ENCODE data around the gene SHLD1. TPM values are rescaled to one million over a fixed set of nuclear protein-coding genes. Genes with fewer than 3 reads are reported as not detected.

SHLD1 gene
- polyA plus RNA-seq, 1 experiment, result 4.1 TPM

GRCh38 chr20:5864873-5865587 lies 114.8 kb downstream of the SHLD1 start:
- ChIA-PET CTCF (no interaction called here), POLR2A (no interaction called here)
- H3K9me3 ChIP-seq (ENCODE audit: control insufficient read depth, insufficient read depth, low read length), result no peaks in the 10 kb centered on the region
- no peaks in the 10 kb centered on the region for H3K27me3 ChIP-seq (ENCODE audit: control insufficient read depth, insufficient read depth, low read length)
- TF ChIP-seq CTCF (IDR thresholded peaks at IDR 0.05; ENCODE audit: low read depth, low read length), result no peak
- no peak for DNase-seq (ENCODE audit: low read depth, low spot score)
- no peak overlapping the region for H3K27ac ChIP-seq (ENCODE audit: low read depth, low read length)
- H3K4me3 ChIP-seq (ENCODE audit: low read depth, low read length), result no peak overlapping the region

GRCh38 chr20:5865604-5866003 lies 115.4 kb downstream of the SHLD1 start:
- DNase-seq (ENCODE audit: low read depth, low spot score), result no peak
- ChIA-PET POLR2A (no interaction called here), CTCF (no interaction called here)
- TF ChIP-seq CTCF (IDR thresholded peaks at IDR 0.05; ENCODE audit: low read depth, low read length), result no peak
- no peak overlapping the region for H3K27ac ChIP-seq (ENCODE audit: low read depth, low read length)
- H3K9me3 ChIP-seq (ENCODE audit: control insufficient read depth, insufficient read depth, low read length), result no peaks in the 10 kb centered on the region
- no peaks in the 10 kb centered on the region for H3K27me3 ChIP-seq (ENCODE audit: control insufficient read depth, insufficient read depth, low read length)
- H3K4me3 ChIP-seq (ENCODE audit: low read depth, low read length), result no peak overlapping the region

DNA sequence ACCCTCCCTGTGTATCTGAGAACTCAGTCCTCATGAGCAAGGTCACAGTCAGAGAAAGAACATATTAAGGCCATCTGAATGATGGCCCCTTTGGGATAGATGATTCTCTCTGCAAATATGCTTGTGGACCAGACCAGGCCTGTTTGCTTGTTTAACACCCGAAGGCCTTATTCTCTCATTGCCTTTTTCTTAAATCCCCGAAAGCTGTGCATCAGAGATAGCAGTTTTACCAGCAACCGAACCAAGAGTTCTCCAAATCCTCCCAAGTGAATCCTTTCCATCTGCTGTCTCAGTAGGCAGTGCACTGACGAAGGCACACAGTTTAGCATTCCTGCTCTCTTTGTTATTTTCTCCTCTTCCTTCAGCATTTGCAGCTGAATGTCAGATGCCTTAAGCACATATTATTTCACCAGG lies 120.4 kb downstream of the SHLD1 start:
- ChIA-PET CTCF (interaction anchor here (0.6 kb wide), 1 partner anchor 339 kb away, joined by 4 read pairs; no protein-coding TSS in a partner anchor), POLR2A (no interaction called here)
- no peak for DNase-seq (ENCODE audit: low read depth, low spot score)
- Histone ChIP-seq H3K4me3 (ENCODE audit: low read depth, low read length) (no peak overlapping the region), H3K27me3 (ENCODE audit: control insufficient read depth, insufficient read depth, low read length) (peaks cover 12% of the 10 kb centered on the region), H3K27ac (ENCODE audit: low read depth, low read length) (no peak overlapping the region), H3K9me3 (ENCODE audit: control insufficient read depth, insufficient read depth, low read length) (no peaks in the 10 kb centered on the region)
- TF ChIP-seq CTCF (IDR thresholded peaks at IDR 0.05; ENCODE audit: low read depth, low read length), result no peak

GRCh38 chr20:5871459-5872410 lies 121.5 kb downstream of the SHLD1 start:
- ChIA-PET POLR2A (no interaction called here), CTCF (no interaction called here)
- Histone ChIP-seq H3K27ac (ENCODE audit: low read depth, low read length) (no peak overlapping the region), H3K4me3 (ENCODE audit: low read depth, low read length) (no peak overlapping the region), H3K9me3 (ENCODE audit: control insufficient read depth, insufficient read depth, low read length) (no peaks in the 10 kb centered on the region), H3K27me3 (ENCODE audit: control insufficient read depth, insufficient read depth, low read length) (peaks cover 12% of the 10 kb centered on the region)
- DNase-seq (ENCODE audit: low read depth, low spot score), result no peak
- TF ChIP-seq CTCF (IDR thresholded peaks at IDR 0.05; ENCODE audit: low read depth, low read length), result no peak

- Histone ChIP-seq H3K9me3 (ENCODE audit: control insufficient read depth, insufficient read depth, low read length) (no peaks in the 10 kb centered on the region), H3K27me3 (ENCODE audit: control insufficient read depth, insufficient read depth, low read length) (peaks cover 22% of the 10 kb centered on the region), H3K4me3 (ENCODE audit: low read depth, low read length) (no peak overlapping the region), H3K27ac (ENCODE audit: low read depth, low read length) (no peak overlapping the region)
- ChIA-PET POLR2A (no interaction called here), CTCF (no interaction called here)
- no peak for DNase-seq (ENCODE audit: low read depth, low spot score)
- TF ChIP-seq CTCF (IDR thresholded peaks at IDR 0.05; ENCODE audit: low read depth, low read length), result no peak
These were observed 126.9 kb downstream of the SHLD1 start for GRCh38 chr20:5877128-5877527.

All from AG04450 (cell line).